Calu3 (cell line): ENCODE measurements around the gene ANKS1B. TPM values are rescaled to one million over a fixed set of nuclear protein-coding genes. Genes with fewer than 3 reads are reported as not detected.

Experiments used
- BruUV-seq: library from RNA; stranded (reverse); fragments of 400-500 nt; replicated peaks from 2 replicates; lab custom pipeline; 2021; lab: Mats Ljungman, UMichigan
- CTCF ChIA-PET: fragments of 300-600 bp; sonication (Branson Sonifier 250); formaldehyde crosslinking; loops from one replicate; lab custom pipeline; 2022; ENCODE audit warnings: antibody characterized with exemption; lab: Charles Lee
- DNase-seq: peaks from one replicate; pipeline ENCODE4 v3.0.0; 2022
- H3K27ac Mint-ChIP-seq: one replicate; pipeline ENCODE4 v1.8.0; 2022; ENCODE audit warnings: mixed read lengths; ENCODE audit not compliant: unreplicated experiment
- H3K27me3 Mint-ChIP-seq: one replicate; pipeline ENCODE4 v1.8.0; 2022; ENCODE audit warnings: mixed read lengths; ENCODE audit not compliant: unreplicated experiment
- H3K36me3 Mint-ChIP-seq: one replicate; pipeline ENCODE4 v1.8.0; 2022; ENCODE audit warnings: mild to moderate bottlenecking, moderate library complexity, mixed read lengths; ENCODE audit not compliant: insufficient read depth, unreplicated experiment
- H3K4me1 Mint-ChIP-seq: one replicate; pipeline ENCODE4 v1.8.0; 2022; ENCODE audit warnings: mild to moderate bottlenecking, low read depth, mixed read lengths; ENCODE audit not compliant: unreplicated experiment
- H3K4me3 Mint-ChIP-seq: one replicate; pipeline ENCODE4 v1.8.0; 2022; ENCODE audit warnings: mild to moderate bottlenecking, low read depth, moderate library complexity, mixed read lengths; ENCODE audit not compliant: unreplicated experiment
- H3K9me3 Mint-ChIP-seq: one replicate; pipeline ENCODE4 v1.8.0; 2022; ENCODE audit warnings: low read depth, mixed read lengths; ENCODE audit not compliant: unreplicated experiment
- CTCF ChIP-seq: fragments of 200-600 bp; IDR thresholded peaks from one replicate; pipeline ENCODE4 v1.8.0; 2022; ENCODE audit warnings: antibody characterized with exemption; ENCODE audit not compliant: unreplicated experiment
- intact Hi-C: fragments of 100-400 bp; cut with micrococcal nuclease; formaldehyde crosslinking; loops from one replicate; pipeline ENCODE4 v1.10.0; 2022; ENCODE audit not compliant: unreplicated experiment
- total RNA-seq: library from RNA; stranded (reverse); gene quantifications from 2 replicates; pipeline ENCODE4 v1.2.3, GENCODE V29; 2022

ANKS1B gene
- total RNA-seq, 1 experiment from 2014 or later: 1.7 TPM

- BruUV-seq: no TSS peak
- no peaks in the 10 kb centered on the region for H3K36me3 Mint-ChIP-seq
- CTCF ChIA-PET: no interaction called here
- intact Hi-C loops: no loop called here
- peaks cover 69% of the 10 kb centered on the region for H3K27me3 Mint-ChIP-seq
- H3K9me3 Mint-ChIP-seq: no peaks in the 10 kb centered on the region
- TF ChIP-seq CTCF: no peak
- no peak overlapping the region for H3K4me3 Mint-ChIP-seq
- no peaks in the 10 kb centered on the region for H3K4me1 Mint-ChIP-seq
- DNase-seq: no peak
- H3K27ac Mint-ChIP-seq: no peak overlapping the region
Observed at GRCh38 chr12:98893126-98893674, 1091.5 kb downstream of the ANKS1B start.

- H3K4me3 Mint-ChIP-seq: no peak overlapping the region
- CTCF ChIA-PET: interaction anchor here (0.5 kb wide), 1 partner anchor 122 kb away, joined by 3 read pairs; no protein-coding TSS in a partner anchor
- no peak for TF ChIP-seq CTCF
- peaks cover 56% of the 10 kb centered on the region for H3K27me3 Mint-ChIP-seq
- no peak overlapping the region for H3K27ac Mint-ChIP-seq
- intact Hi-C loops: no loop called here
- no peaks in the 10 kb centered on the region for H3K9me3 Mint-ChIP-seq
- no peaks in the 10 kb centered on the region for H3K4me1 Mint-ChIP-seq
- no peaks in the 10 kb centered on the region for H3K36me3 Mint-ChIP-seq
- BruUV-seq: no TSS peak
- no peak for DNase-seq
Observed at GRCh38 chr12:98885778-98886177, 1099.0 kb downstream of the ANKS1B start.

- no peaks in the 10 kb centered on the region for H3K4me1 Mint-ChIP-seq
- H3K4me3 Mint-ChIP-seq: no peak overlapping the region
- peaks cover 52% of the 10 kb centered on the region for H3K27me3 Mint-ChIP-seq
- BruUV-seq: no TSS peak
- DNase-seq: no peak
- CTCF ChIA-PET: no interaction called here
- no peak for TF ChIP-seq CTCF
- H3K36me3 Mint-ChIP-seq: no peaks in the 10 kb centered on the region
- no peak overlapping the region for H3K27ac Mint-ChIP-seq
- H3K9me3 Mint-ChIP-seq: no peaks in the 10 kb centered on the region
- intact Hi-C loops: loop anchor here (5.0 kb wide), 1 partner anchor 46 kb away; no protein-coding TSS in a partner anchor
Observed at GRCh38 chr12:98883231-98883630, 1101.5 kb downstream of the ANKS1B start.

- CTCF ChIA-PET: interaction anchor here (0.7 kb wide), 1 partner anchor 17 kb away, joined by 3 read pairs; no protein-coding TSS in a partner anchor
- no peaks in the 10 kb centered on the region for H3K36me3 Mint-ChIP-seq
- no peak for TF ChIP-seq CTCF
- no peak overlapping the region for H3K4me3 Mint-ChIP-seq
- peaks cover 51% of the 10 kb centered on the region for H3K27me3 Mint-ChIP-seq
- no peak for DNase-seq
- H3K27ac Mint-ChIP-seq: no peak overlapping the region
- no peaks in the 10 kb centered on the region for H3K4me1 Mint-ChIP-seq
- no peaks in the 10 kb centered on the region for H3K9me3 Mint-ChIP-seq
- intact Hi-C loops: loop anchor here (5.0 kb wide), 1 partner anchor 45 kb away; no protein-coding TSS in a partner anchor
- BruUV-seq: no TSS peak
Observed at GRCh38 chr12:98882526-98882925, 1102.2 kb downstream of the ANKS1B start.
